Neural crest cell (in vitro differentiated cells): ENCODE data around the gene UBXN4. TPM values are rescaled to one million over a fixed set of nuclear protein-coding genes. Genes with fewer than 3 reads are reported as not detected.

ENCODE experiments used
- DNase-seq: peaks from one replicate; pipeline ENCODE4 v3.0.0; 2021; ENCODE audit warnings: low read depth, mixed read lengths, low spot score
- H3K27ac Mint-ChIP-seq: one replicate; pipeline ENCODE4 v1.8.0; 2021; ENCODE audit warnings: mild to moderate bottlenecking, mixed read lengths; ENCODE audit not compliant: unreplicated experiment
- H3K27me3 Mint-ChIP-seq: 2 replicates; pipeline ENCODE4 v1.8.0; 2021; ENCODE audit warnings: low read depth, mild to moderate bottlenecking, mixed read lengths
- H3K36me3 Mint-ChIP-seq: 2 replicates; pipeline ENCODE4 v1.8.0; 2021; ENCODE audit warnings: low read depth, mild to moderate bottlenecking, mixed read lengths
- H3K4me1 Mint-ChIP-seq: 2 replicates; pipeline ENCODE4 v1.8.0; 2021; ENCODE audit warnings: mixed read lengths
- H3K4me3 Mint-ChIP-seq: one replicate; pipeline ENCODE4 v1.8.0; 2021; ENCODE audit warnings: mild to moderate bottlenecking, mixed read lengths
- H3K9me3 Mint-ChIP-seq: 2 replicates; pipeline ENCODE4 v1.8.0; 2021; ENCODE audit warnings: mixed read lengths
- total RNA-seq: library from RNA; stranded (reverse); gene quantifications from 2 replicates; pipeline ENCODE4 v1.2.1, GENCODE V29; 2021
- TF ChIP-seq, protein P1 (sequence below): fragments of 200-600 bp; sonication (generic); conservative IDR thresholded peaks from 2 replicates; pipeline ENCODE4 v1.5.0; 2021; ENCODE audit warnings: antibody characterized with exemption, mild to moderate bottlenecking

The UBXN4 gene
- total RNA-seq, 1 donor from 2014 or later, result 79.0 TPM

DNA sequence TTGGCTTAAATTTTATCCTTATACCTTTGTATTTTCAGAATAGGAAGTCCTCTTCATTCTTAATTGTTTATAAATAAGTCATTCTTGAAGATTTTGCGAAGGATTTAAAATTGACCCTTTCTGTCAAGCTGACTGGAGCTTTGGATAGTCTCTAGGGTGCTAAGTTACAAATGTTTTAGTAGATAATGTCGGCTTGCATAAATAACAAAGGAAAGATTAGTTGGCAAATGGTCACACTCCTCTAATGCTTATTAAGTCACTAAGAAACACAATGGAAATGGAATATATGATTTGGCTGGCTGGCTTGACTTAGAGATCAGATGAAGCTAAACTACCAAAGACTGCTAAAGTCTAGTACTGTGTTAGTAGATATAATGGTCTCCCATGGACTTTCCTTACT lies 40.6 kb downstream of the UBXN4 start:
- H3K27ac Mint-ChIP-seq, result no peak overlapping the region
- H3K4me3 Mint-ChIP-seq, result no peak overlapping the region
- H3K9me3 Mint-ChIP-seq, result peaks cover 4% of the 10 kb centered on the region
- peaks cover 34% of the 10 kb centered on the region for H3K36me3 Mint-ChIP-seq
- DNase-seq, result no peak
- no peaks in the 10 kb centered on the region for H3K4me1 Mint-ChIP-seq
- H3K27me3 Mint-ChIP-seq, result no peaks in the 10 kb centered on the region
- TF ChIP-seq, protein P1, sequence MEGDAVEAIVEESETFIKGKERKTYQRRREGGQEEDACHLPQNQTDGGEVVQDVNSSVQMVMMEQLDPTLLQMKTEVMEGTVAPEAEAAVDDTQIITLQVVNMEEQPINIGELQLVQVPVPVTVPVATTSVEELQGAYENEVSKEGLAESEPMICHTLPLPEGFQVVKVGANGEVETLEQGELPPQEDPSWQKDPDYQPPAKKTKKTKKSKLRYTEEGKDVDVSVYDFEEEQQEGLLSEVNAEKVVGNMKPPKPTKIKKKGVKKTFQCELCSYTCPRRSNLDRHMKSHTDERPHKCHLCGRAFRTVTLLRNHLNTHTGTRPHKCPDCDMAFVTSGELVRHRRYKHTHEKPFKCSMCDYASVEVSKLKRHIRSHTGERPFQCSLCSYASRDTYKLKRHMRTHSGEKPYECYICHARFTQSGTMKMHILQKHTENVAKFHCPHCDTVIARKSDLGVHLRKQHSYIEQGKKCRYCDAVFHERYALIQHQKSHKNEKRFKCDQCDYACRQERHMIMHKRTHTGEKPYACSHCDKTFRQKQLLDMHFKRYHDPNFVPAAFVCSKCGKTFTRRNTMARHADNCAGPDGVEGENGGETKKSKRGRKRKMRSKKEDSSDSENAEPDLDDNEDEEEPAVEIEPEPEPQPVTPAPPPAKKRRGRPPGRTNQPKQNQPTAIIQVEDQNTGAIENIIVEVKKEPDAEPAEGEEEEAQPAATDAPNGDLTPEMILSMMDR, result no peak

DNA sequence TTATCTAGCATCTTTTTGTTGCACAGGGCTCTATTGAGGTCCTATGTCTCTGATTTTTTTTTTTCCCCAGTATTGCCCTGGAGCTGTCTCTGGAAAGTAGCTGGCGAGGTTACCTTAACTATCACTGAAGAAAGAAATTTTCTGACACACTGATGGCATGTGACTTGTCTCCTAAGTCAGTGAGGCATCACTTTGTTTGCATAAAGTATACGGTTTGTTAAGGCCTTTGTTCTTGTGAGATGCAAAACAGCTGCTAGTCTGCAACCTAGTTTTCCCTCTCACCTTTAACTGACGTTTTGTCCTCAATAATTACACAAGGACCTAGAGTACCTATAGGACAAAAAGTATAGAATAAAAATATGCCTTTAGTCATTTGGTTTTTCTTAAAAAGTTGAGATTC lies 41.8 kb downstream of the UBXN4 start:
- DNase-seq, result no peak
- TF ChIP-seq, protein P1, result no peak
- Mint-ChIP-seq H3K4me3 (no peak overlapping the region), H3K4me1 (no peaks in the 10 kb centered on the region), H3K27me3 (no peaks in the 10 kb centered on the region), H3K9me3 (peaks cover 4% of the 10 kb centered on the region), H3K36me3 (peaks cover 34% of the 10 kb centered on the region), H3K27ac (no peak overlapping the region)

DNA sequence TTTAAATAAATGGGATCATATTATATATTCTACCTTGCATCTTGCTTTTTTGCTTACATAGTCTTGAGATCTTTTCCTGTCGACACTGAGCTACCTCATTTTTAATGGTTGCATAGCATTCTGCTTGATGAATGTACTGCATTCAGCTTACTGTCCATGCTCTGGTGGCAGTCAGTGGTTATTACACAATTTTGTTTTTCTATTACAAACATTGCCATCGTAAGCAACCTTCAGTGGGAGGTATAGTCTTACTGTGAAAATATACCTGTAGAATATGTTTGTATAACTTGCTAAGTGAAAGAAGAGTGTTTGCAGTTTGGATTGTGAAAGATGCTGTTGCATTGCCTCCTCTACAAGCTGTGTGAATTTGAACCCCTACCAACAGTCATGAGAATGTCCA lies 43.4 kb downstream of the UBXN4 start:
- H3K4me1 Mint-ChIP-seq, result no peaks in the 10 kb centered on the region
- H3K27ac Mint-ChIP-seq, result no peak overlapping the region
- no peak overlapping the region for H3K4me3 Mint-ChIP-seq
- DNase-seq, result no peak
- peaks cover 34% of the 10 kb centered on the region for H3K36me3 Mint-ChIP-seq
- no peaks in the 10 kb centered on the region for H3K27me3 Mint-ChIP-seq
- TF ChIP-seq, protein P1, result peak; percentile 50
- peaks cover 4% of the 10 kb centered on the region for H3K9me3 Mint-ChIP-seq

DNA sequence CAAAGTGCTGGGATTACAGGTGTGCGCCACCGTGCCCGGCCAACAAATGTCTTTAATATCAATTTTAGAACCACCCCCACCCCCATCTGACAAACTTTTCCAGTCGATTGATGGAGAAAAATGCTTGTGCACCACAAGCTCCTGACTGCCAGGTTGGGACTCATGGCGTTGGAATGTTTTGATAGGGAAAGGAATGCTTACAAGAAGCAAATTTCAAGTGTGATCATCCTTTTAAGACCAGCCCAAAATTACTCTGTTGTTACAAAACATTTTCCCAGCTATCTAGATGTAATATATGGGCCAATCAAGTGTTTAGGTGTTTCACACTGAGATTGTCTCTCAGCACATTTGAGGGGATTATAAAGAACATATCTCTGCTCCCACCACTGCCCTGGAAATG lies 45.2 kb downstream of the UBXN4 start:
- no peak for DNase-seq
- peaks cover 34% of the 10 kb centered on the region for H3K36me3 Mint-ChIP-seq
- H3K9me3 Mint-ChIP-seq, result peaks cover 4% of the 10 kb centered on the region
- TF ChIP-seq, protein P1, result no peak
- H3K27ac Mint-ChIP-seq, result no peak overlapping the region
- no peaks in the 10 kb centered on the region for H3K4me1 Mint-ChIP-seq
- no peaks in the 10 kb centered on the region for H3K27me3 Mint-ChIP-seq
- no peak overlapping the region for H3K4me3 Mint-ChIP-seq

DNA sequence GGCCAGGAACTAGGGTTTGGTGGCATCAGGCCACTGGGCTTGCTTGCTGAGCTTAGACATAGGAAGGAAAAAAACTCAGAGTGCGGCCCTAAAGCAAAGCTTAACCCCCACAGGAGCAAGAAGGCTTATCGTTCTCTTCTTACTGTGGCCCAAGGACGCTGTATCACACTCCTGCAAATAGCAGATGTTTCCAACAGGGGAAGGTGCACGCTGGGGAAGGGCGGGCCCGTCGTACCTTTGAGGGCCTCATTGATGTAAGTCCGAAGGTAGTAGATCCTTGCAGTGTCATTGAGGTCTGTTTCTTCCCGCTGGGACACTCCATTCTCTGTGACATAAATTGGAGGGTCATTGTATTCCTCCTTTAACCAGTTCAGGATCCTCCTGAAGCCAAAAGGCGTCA lies 48.8 kb downstream of the UBXN4 start:
- Mint-ChIP-seq H3K27me3 (no peaks in the 10 kb centered on the region), H3K9me3 (no peaks in the 10 kb centered on the region), H3K4me3 (no peak overlapping the region), H3K27ac (no peak overlapping the region), H3K36me3 (peaks cover 13% of the 10 kb centered on the region), H3K4me1 (no peaks in the 10 kb centered on the region)
- no peak for DNase-seq
- TF ChIP-seq, protein P1, result no peak
